H9 (cell line): ENCODE measurements around the gene RPS24. TPM values are rescaled to one million over a fixed set of nuclear protein-coding genes. Genes with fewer than 3 reads are reported as not detected.

Experiments used
- DNase-seq: peaks from one replicate; pipeline ENCODE4 v3.0.0-alpha.2; 2017
- H2AFZ ChIP-seq: one replicate; pipeline ENCODE4 v1.6.1; 2013; ENCODE audit warnings: mild to moderate bottlenecking, low read length, control low read depth, moderate library complexity
- H2AK5ac ChIP-seq: 2 replicates; pipeline ENCODE4 v1.6.1; 2013; ENCODE audit warnings: low read length, control low read depth, mixed read lengths; ENCODE audit not compliant: insufficient read length
- H2BK120ac ChIP-seq: one replicate; pipeline ENCODE4 v1.6.1; 2013; ENCODE audit warnings: low read depth, mild to moderate bottlenecking, low read length, control low read depth, inconsistent platforms; ENCODE audit not compliant: poor library complexity, severe bottlenecking
- H2BK12ac ChIP-seq: 2 replicates; pipeline ENCODE4 v1.6.1; 2013; ENCODE audit warnings: low read length, control low read depth, mixed read lengths, low read depth; ENCODE audit not compliant: insufficient read length
- H2BK15ac ChIP-seq: 2 replicates; pipeline ENCODE4 v1.6.1; 2013; ENCODE audit warnings: low read depth, low read length, control low read depth
- H2BK20ac ChIP-seq: one replicate; pipeline ENCODE4 v1.6.1; 2013; ENCODE audit warnings: low read depth, mild to moderate bottlenecking, low read length, control low read depth, inconsistent platforms; ENCODE audit not compliant: poor library complexity, severe bottlenecking
- H2BK5ac ChIP-seq: 2 replicates; pipeline ENCODE4 v1.6.1; 2013; ENCODE audit warnings: low read length, control low read depth, mixed read lengths; ENCODE audit not compliant: insufficient read length
- H3K14ac ChIP-seq: 2 replicates; pipeline ENCODE4 v1.6.1; 2013; ENCODE audit warnings: low read length, control low read depth; ENCODE audit not compliant: insufficient read depth
- H3K18ac ChIP-seq: 2 replicates; pipeline ENCODE4 v1.6.1; 2013; ENCODE audit warnings: low read depth, mild to moderate bottlenecking, mixed read lengths, low read length, control low read depth; ENCODE audit not compliant: insufficient read length
- H3K23ac ChIP-seq: 2 replicates; pipeline ENCODE4 v1.6.1; 2013; ENCODE audit warnings: low read length, control low read depth, mixed read lengths, low read depth; ENCODE audit not compliant: insufficient read length
- H3K23me2 ChIP-seq: 2 replicates; pipeline ENCODE4 v1.6.1; 2013; ENCODE audit warnings: low read depth, mild to moderate bottlenecking, mixed read lengths, low read length, control low read depth; ENCODE audit not compliant: insufficient read length, poor library complexity, severe bottlenecking
- H3K27ac ChIP-seq: 2 replicates; pipeline ENCODE4 v1.5.1; 2013; ENCODE audit warnings: low read length, control low read depth, mixed read lengths, low read depth; ENCODE audit not compliant: insufficient read length
- H3K27me3 ChIP-seq: 2 replicates; pipeline ENCODE4 v1.6.1; 2013; ENCODE audit warnings: low read length, control low read depth, inconsistent platforms; ENCODE audit not compliant: insufficient read depth
- H3K4ac ChIP-seq: 2 replicates; pipeline ENCODE4 v1.6.1; 2013; ENCODE audit warnings: low read depth, mild to moderate bottlenecking, control low read depth, inconsistent platforms, low read length, moderate library complexity
- H3K4me1 ChIP-seq: 2 replicates; pipeline ENCODE4 v1.6.1; 2013; ENCODE audit warnings: low read length, control low read depth, inconsistent platforms; ENCODE audit not compliant: insufficient read depth
- H3K4me2 ChIP-seq: 2 replicates; pipeline ENCODE4 v1.6.1; 2013; ENCODE audit warnings: low read length, control low read depth, mixed read lengths; ENCODE audit not compliant: insufficient read length, insufficient read depth
- H3K56ac ChIP-seq: 2 replicates; pipeline ENCODE4 v1.6.1; 2013; ENCODE audit warnings: low read depth, mild to moderate bottlenecking, mixed read lengths, low read length, control low read depth; ENCODE audit not compliant: insufficient read length
- H3K79me1 ChIP-seq: 2 replicates; pipeline ENCODE4 v1.6.1; 2013; ENCODE audit warnings: low read depth, mild to moderate bottlenecking, moderate library complexity, low read length, control low read depth, inconsistent platforms; ENCODE audit not compliant: insufficient read depth, poor library complexity, severe bottlenecking
- H3K79me2 ChIP-seq: 2 replicates; pipeline ENCODE4 v1.6.1; 2013; ENCODE audit warnings: low read length, control low read depth, inconsistent platforms; ENCODE audit not compliant: insufficient read depth
- H3K9ac ChIP-seq: 2 replicates; pipeline ENCODE4 v1.6.1; 2013; ENCODE audit warnings: low read length, control low read depth, mixed read lengths; ENCODE audit not compliant: insufficient read length; ENCODE audit errors: extremely low read depth
- H3K9me3 ChIP-seq: one replicate; pipeline ENCODE4 v1.6.1; 2013; ENCODE audit warnings: low read depth, low read length, inconsistent platforms; ENCODE audit not compliant: control insufficient read depth
- H3T11ph ChIP-seq: one replicate; pipeline ENCODE4 v1.6.1; 2013; ENCODE audit warnings: mild to moderate bottlenecking, low read length, control low read depth, inconsistent platforms
- H4K20me1 ChIP-seq: one replicate; pipeline ENCODE4 v1.6.1; 2013; ENCODE audit not compliant: control insufficient read depth, insufficient read length, insufficient read depth
- H4K5ac ChIP-seq: 2 replicates; pipeline ENCODE4 v1.6.1; 2013; ENCODE audit warnings: low read depth, mild to moderate bottlenecking, mixed read lengths, low read length, control low read depth; ENCODE audit not compliant: insufficient read length
- H4K8ac ChIP-seq: replicated peaks from 2 replicates; pipeline ENCODE4 v1.6.1; 2013; ENCODE audit warnings: low read length, control low read depth, mixed read lengths, low read depth; ENCODE audit not compliant: insufficient read length
- H4K91ac ChIP-seq: 2 replicates; pipeline ENCODE4 v1.6.1; 2013; ENCODE audit warnings: low read depth, mild to moderate bottlenecking, moderate library complexity, mixed read lengths, low read length, control low read depth; ENCODE audit not compliant: insufficient read length
- H3K27ac Mint-ChIP-seq, 3 experiments: 2 replicates in 2 of 3; 3 replicates in 1 of 3; pipeline ENCODE4 v1.8.0; 2020 to 2021; ENCODE audit warnings: mixed read lengths in 3 of 3, mild to moderate bottlenecking in 1 of 3, moderate library complexity in 1 of 3
- H3K27me3 Mint-ChIP-seq: 2 replicates; pipeline ENCODE4 v1.8.0; 2021; ENCODE audit warnings: low read depth, mild to moderate bottlenecking, moderate library complexity, mixed read lengths
- H3K36me3 Mint-ChIP-seq, 3 experiments: 2 replicates in 2 of 3; 3 replicates in 1 of 3; pipeline ENCODE4 v1.8.0; 2020 to 2021; ENCODE audit warnings: low read depth in 3 of 3, mixed read lengths in 3 of 3; ENCODE audit not compliant: insufficient read depth in 1 of 3
- H3K4me1 Mint-ChIP-seq, 2 experiments: 2 replicates each; pipeline ENCODE4 v1.8.0; 2020; ENCODE audit warnings: mixed read lengths in 2 of 2
- H3K4me3 Mint-ChIP-seq, 2 experiments: 2 replicates in 1 of 2; 3 replicates in 1 of 2; pipeline ENCODE4 v1.8.0; 2020 to 2021; ENCODE audit warnings: mild to moderate bottlenecking in 2 of 2, mixed read lengths in 2 of 2, moderate library complexity in 1 of 2
- H3K9me3 Mint-ChIP-seq, 2 experiments: 2 replicates in 1 of 2; 3 replicates in 1 of 2; pipeline ENCODE4 v1.8.0; 2020; ENCODE audit warnings: mild to moderate bottlenecking in 2 of 2, mixed read lengths in 2 of 2, moderate library complexity in 1 of 2
- WGBS: extraction: QIAGEN DNeasy Blood & Tissue Kit; methylation state at CpG from one replicate; pipeline ENCODE4 v1.1.7; 2013; ENCODE audit warnings: missing lambda C conversion rate, low lambda C conversion rate, mixed read lengths; ENCODE audit not compliant: insufficient read length; ENCODE audit errors: extremely low coverage; 5-methylcytosine and 5-hydroxymethylcytosine counted together
- total RNA-seq: library from RNA; stranded (reverse); gene quantifications from 2 replicates; pipeline ENCODE4 v1.2.1, GENCODE V29; 2021
- TF ChIP-seq, protein P1 (sequence below): fragments of 200-600 bp; sonication (generic); conservative IDR thresholded peaks from 3 replicates; pipeline ENCODE4 v1.8.0; 2021; ENCODE audit warnings: antibody characterized with exemption, mild to moderate bottlenecking

The RPS24 gene
- total RNA-seq, 1 experiment from 2014 or later, result 1,966 TPM

DNA sequence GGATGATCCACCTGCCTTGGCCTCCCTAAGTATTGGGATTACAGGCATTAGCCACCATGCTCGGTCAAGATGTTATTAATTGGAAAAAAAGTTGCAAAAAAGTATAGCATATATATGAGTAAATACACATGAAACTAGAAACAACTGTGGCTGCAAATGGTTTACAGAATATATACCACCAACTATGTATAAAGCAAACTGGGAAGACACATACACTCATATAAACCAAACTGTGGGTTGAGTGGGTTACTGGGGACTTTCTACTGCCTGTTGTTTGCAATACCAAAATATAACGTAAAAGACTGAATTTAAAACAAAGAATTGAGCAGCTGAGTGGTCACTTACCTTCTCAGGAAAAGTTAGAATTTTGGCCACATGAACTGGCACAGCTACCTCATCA, 12.5 kb upstream of the RPS24 start:
- H3K4me1 Mint-ChIP-seq, result no peaks in the 10 kb centered on the region
- Histone ChIP-seq H3K4ac (no peak overlapping the region), H4K8ac (no peak overlapping the region), H3K23me2 (no peaks in the 10 kb centered on the region), H3K23ac (no peak overlapping the region), H2BK12ac (no peak overlapping the region), H3K14ac (no peak overlapping the region), H2AK5ac (no peak overlapping the region), H2AFZ (no peak overlapping the region), H3K4me1 (no peaks in the 10 kb centered on the region), H3K79me1 (no peaks in the 10 kb centered on the region), H3T11ph (no peak overlapping the region), H3K79me2 (no peaks in the 10 kb centered on the region), H3K27me3 (no peaks in the 10 kb centered on the region), H3K27ac (no peak overlapping the region), H4K5ac (no peak overlapping the region), H2BK120ac (no peak overlapping the region), H2BK5ac (no peak overlapping the region), H4K20me1 (no peaks in the 10 kb centered on the region), H3K56ac (no peak overlapping the region), H4K91ac (no peak overlapping the region), H3K18ac (no peak overlapping the region), H3K4me2 (no peak overlapping the region), H2BK15ac (no peak overlapping the region), H3K9ac (no peak overlapping the region), H2BK20ac (no peak overlapping the region), H3K9me3 (no peaks in the 10 kb centered on the region)
- H3K4me3 Mint-ChIP-seq, result no peak overlapping the region
- TF ChIP-seq, protein P1, sequence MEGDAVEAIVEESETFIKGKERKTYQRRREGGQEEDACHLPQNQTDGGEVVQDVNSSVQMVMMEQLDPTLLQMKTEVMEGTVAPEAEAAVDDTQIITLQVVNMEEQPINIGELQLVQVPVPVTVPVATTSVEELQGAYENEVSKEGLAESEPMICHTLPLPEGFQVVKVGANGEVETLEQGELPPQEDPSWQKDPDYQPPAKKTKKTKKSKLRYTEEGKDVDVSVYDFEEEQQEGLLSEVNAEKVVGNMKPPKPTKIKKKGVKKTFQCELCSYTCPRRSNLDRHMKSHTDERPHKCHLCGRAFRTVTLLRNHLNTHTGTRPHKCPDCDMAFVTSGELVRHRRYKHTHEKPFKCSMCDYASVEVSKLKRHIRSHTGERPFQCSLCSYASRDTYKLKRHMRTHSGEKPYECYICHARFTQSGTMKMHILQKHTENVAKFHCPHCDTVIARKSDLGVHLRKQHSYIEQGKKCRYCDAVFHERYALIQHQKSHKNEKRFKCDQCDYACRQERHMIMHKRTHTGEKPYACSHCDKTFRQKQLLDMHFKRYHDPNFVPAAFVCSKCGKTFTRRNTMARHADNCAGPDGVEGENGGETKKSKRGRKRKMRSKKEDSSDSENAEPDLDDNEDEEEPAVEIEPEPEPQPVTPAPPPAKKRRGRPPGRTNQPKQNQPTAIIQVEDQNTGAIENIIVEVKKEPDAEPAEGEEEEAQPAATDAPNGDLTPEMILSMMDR, result no peak
- no peak overlapping the region for H3K27ac Mint-ChIP-seq
- no peaks in the 10 kb centered on the region for H3K27me3 Mint-ChIP-seq
- H3K36me3 Mint-ChIP-seq, result peaks cover 54 to 93% (median 87%) of the 10 kb centered on the region in 3 experiments; a peak in 6 of 7 replicates
- no peaks in the 10 kb centered on the region for H3K9me3 Mint-ChIP-seq
- WGBS, result no CpG with 5 or more reads among the region's 2 CpGs
- DNase-seq, result no peak
